GM19025 (cell line): ENCODE measurements around the gene WBP11.

ENCODE experiments used
- ATAC-seq: cut with Tn5 transposase; IDR thresholded peaks from one replicate; pipeline ENCODE4 v1.9.1; 2021; ENCODE audit warnings: mild to moderate bottlenecking, low read depth, moderate library complexity; ENCODE audit not compliant: unreplicated experiment

WBP11 gene

DNA sequence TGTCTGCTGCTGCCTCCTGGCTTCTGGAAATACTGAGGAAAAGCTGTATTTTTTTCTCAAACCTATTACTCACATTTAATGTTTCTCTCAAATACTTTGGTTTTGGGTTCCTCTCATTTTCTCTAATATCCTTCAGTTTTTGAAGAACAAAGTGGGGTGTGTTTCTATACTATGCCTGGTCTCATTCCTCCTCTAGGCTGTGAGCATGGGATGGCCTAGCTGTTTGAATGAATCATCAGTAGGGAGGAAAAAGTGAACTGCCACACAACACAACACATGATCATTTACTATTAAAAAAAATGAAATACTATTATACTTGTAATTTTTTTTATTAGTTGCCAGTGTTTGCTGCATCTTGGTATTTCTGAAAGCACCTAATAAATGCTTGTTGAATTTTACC is 22.0 kb upstream of the WBP11 start:
- no peak for ATAC-seq

DNA sequence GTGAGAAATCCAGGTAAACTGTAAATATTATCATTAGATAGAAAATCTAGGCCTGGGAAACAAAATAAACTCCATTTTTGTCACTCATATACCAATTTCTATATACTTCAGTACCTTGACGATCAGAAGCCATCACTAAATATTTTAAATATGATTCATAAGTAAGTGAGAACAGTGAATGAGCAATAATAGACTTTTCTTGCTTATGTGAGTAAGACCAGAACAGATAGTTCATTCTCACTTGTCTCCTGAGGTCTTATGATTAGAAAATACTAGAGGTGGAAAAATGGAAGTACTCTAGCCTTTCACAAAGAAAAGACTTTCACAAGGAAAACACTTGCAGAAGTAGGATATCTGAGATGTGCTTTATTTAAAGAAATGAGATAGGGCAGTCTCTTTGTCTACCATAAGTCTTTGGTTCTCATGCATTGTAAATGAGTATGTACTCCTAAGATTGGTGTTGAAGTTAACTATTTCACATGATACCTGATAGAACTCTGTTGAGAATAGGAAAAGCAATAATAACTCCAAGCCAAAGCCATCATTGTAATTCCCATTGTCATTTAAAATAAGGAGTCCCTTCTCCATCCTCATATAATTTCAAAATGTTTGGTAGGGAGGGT is 20.8 kb upstream of the WBP11 start:
- no peak for ATAC-seq

DNA sequence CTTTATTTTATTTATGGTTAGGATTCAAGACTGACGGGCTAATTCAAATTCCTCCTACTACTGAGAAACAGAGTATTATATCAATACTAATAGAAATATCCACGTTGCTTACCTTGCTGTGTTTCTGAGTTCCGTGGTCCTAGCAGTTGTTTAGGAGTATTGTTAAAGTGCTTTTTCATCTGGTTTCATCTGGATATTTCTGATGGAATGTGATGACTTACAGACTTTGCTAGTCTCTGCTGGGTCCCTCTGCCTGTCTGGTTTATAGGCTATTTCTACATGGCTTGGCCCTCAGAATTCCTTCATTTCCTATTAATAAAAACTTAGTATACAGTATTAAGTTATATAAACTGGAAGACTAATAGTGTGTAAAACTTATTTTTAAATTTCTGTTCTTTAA is 10.7 kb upstream of the WBP11 start, which contains the start of gene SMCO3:
TSS of gene SMCO3 (minus strand) at position 169 of the 400 bp plus-strand sequence. CDS start 7,502 bp downstream, outside the sequence.
- ATAC-seq: no peak

DNA sequence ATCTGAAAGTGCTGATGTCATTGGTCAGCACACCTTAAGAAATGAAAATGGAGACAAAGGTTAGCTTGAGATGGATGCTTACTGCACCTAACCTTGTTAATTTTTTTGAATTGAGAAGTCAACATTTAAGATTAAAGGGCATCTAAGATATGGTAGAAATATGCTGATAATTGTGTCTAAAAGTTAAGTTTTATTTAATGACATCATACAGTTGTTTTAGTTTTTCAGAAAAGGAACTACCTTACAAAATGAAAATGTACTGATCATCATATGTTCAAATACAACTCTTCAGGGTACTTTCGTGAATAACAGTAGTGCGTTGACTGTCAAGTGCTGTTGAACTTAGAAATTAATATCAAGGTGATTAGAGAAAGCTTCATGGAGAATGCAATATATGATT is 8.2 kb upstream of the WBP11 start:
- no peak for ATAC-seq

DNA sequence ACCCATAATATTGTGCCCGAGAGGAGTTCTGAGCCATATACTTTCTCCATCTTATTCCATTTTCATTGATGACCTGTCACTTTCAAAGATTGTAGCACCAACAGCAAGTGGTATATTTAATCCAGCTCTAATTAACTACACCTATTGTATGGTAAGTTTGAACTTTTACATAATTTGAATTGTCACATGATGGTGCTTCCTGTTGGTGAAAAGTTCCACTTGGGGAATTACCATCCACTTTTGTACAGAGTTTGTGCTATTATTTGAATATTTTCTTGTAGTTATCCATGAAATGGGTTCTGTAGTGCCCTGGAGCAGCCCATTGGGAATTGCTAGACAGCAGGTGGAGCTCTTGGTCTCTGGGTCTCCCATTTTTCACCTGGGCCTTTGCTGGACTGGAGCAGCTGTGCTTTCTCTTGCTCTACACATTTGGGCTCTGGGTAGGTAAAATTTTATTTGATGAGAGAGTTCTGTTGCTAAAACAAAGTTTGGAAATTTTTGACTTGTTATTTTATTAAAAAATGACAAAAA is 7.7 kb upstream of the WBP11 start:
- no peak for ATAC-seq

DNA sequence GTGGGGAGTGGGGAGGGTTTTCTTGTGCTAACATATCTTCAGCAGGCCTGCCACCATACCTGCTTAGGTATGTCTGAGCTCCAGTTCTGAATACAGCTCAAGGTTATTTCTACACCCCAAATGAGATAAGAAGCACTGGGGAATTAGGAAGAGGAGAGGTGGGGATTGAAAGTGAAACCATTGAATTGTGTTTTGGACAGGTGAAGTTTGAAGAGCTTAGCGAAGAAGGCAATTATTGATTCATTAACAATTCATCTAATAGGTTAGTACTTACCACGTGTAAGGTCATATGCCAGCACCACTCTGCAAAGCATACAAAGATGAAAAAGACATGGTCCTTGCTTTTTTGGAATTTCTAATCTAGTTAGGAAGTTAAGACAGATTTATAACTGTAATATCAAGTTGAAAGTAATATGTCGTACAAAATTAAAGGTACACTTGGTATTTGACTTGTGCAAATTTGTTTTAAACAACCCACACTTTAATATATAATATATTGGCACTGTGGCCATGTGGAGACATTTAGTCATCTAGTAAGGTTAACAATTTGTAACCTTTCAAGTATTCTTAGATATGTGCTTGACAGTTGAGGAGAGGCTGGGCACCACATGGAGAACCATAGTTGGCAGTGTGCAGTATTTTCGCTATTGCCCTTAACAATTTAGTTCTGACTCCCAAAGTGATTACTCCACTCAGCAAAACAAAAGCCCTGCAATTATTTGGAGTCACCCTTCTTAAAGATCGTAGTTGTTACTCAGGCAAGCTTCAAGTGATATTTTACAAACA is 7.1 kb upstream of the WBP11 start:
- no peak for ATAC-seq

DNA sequence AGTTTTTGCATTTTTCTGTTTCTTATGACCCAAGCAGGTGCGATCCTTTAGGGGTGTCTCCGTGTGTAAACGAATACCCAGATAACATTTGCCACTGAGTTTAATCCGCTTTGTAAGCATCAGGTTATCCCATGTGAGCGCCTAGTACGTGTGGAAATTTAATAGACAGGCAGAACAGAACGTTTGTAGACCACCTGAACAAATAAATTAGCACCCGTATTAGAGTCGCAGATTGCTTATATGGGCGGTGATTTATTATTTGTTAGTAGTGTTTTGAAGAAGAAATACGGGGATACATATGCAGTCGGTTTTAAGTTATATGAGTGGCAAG is 517 bp upstream of the WBP11 start:
- peak; percentile 11 for ATAC-seq

DNA sequence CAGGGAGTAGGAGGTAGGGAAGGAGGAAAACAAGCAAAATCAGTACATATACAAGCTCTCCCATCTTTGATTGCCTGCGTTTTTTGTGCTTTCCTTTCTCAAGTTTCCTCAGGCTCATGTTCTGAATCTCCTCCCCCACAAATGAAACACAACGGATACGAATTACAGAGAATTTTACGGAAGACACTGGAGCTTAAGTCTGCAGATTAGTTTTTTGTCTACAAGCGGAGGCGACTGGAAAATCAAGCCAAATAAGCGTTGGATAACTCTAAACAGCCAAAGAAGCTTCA is 612 bp downstream of the WBP11 start:
- no peak for ATAC-seq

DNA sequence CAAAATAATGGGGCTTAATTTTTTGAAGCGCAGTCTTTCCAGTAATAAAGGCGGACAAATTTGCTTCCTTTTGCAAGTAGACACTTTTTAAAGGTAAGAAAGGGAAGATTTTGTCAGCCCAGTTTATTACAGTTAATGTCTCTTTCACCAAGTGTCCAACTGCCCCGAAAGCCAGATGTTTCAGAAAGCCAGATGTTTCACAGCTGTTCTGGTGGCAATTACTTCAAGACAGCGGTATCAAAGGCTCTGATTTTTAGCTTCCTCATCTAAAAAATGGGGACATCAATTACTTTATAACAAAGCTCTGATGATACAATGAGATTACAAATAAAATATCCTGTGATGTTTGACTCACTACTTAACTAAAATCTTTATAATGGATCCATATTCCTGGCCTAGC is 1.0 kb downstream of the WBP11 start:
- ATAC-seq: no peak

DNA sequence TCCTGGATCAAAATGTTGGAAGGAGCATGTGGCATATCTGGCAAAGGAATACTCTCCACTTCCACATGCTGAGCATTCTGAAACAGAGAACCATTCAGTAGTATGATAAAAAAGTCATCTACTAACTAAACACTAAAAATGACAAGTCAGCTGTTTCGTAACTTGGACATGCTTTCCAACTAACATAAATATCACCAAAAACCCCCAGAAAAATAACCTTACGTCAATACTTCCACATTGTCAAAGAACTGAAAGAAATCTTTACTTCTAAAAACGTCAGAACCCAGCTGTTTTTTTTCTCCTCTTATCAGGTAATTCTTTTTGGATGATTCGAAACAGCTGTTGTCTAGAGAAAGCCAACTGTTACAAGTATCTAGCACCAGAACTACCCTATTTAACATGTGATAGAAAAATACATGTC is 8.2 kb downstream of the WBP11 start:
- ATAC-seq: no peak

DNA sequence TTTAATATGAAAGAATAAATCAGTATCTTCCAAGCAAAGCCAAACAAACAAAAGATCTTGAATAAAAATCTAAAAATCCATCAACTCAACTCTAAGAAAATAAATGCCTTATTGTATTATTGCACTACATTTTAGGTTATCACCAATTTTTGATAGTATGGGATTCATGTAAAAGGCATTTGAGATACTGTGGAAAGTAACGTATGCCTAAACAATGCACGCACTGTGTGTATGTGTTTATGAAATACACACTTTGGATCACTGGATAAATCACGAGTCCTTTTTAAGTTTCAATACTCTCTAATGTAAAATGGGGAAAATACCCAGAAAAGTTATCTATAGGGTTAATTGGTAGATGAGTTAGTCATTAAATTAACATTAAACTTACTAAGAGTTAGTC is 17.7 kb downstream of the WBP11 start:
- ATAC-seq: no peak

DNA sequence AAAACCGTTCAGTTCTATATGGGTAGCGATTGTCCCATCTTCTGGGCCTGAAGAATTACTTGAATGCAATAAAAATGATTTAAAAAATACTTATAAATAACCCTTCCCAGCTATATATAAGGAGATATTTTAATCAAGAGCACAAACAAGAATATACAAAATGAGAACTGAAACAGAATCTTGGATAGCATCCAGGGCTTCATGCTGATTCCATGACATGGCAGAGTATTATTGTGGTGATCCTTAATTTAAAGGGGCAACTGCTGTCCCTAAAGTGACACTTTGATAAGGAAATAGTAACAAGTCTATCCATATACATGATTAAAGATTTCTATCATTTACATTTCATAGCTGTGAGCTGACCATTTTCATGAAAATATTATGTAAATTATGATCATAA is 18.8 kb downstream of the WBP11 start:
- no peak for ATAC-seq

DNA sequence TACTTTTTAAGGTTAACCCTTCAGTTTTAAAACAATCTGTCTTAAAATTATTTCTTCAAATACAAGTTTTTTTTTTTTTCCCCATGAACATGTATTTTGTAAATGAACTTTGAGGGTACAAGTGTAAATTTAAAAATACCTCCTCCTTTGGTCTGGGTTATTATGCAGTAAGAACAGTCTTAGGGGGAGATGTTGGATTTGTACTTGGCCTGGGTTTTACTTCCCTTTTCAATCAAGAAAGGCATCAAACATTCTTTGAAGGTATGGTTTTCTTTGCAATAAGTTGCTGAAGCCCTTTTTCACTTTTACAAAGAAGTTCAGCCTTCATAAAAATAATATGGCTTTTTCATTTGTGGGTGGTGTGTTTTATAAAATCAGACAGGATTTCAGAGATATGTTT is 20.5 kb downstream of the WBP11 start:
- no peak for ATAC-seq

DNA sequence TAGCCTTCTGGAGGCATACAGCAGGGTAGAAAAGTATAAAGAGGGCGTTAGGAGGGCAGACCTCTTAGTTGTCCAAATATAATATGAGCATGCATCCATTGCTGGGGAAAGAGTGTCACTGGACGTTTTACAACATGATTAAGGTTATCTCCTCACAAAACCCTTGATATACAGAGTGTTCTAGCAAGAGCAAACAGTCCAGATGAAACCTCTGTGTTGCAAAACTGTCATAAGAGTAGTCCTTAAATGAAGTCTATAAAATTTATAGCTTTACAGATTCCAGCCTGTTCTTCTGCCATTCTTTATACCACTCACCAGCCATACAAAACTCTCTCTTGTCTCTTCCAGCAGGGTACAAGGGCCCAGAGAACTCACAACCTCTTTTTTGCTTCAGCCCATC is 21.7 kb downstream of the WBP11 start:
- ATAC-seq: no peak

DNA sequence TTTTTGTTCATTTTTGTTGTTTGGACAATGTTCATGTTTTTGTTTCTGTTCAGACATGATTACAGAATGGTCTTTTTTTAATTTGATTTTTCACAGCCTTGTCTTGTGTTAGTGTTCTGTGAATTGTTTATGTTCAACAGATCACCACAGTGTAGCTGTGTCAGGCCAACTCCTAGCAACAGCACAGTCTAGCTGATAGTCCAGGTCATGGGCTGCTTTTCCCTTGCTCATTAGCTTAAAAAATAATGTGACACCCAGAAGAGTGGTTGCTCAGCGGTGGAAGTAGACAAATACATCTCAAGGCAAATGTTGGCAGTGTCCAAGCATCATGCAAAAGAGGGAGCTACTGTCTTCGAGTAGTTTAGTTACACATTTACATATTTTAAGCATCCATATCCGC is 22.4 kb downstream of the WBP11 start:
- no peak for ATAC-seq

DNA sequence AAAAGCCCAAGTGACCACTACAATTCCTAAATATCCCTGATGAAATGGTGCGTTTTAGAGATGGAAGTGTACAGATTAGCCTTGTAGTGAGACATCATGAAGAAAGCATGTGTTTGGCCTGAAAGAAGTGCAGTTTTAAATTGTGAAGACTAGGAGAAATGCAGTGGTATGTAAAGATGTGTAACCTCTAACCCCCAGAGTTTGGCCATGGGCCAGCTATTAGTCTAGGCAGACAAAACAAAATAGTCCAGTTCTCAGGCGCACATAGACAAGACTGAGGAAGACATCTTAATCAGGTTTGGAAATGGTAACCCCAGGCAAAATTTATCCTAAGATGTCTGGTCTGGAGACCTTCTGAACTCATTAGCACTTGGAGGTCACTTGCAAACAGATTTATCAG is 23.4 kb downstream of the WBP11 start:
- no peak for ATAC-seq

DNA sequence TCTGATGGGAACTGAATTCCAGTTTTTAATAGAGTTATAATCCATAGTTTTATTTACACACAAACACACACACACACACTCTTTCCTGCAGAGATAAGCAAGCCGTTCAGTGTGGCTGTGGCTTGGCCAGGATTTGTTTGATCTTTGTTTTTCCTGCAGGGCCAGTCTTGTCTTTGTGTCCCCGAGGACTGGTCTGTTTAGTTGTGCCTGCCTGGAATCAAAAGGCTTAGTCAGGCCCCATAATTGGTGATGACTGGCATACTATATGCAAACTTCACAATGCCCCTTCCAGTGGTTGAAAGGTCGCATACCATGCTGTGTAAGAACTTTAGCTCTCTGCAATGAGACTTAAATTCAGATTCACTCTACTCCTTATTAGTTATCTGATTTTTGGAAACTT is 26.0 kb downstream of the WBP11 start:
- no peak for ATAC-seq

DNA sequence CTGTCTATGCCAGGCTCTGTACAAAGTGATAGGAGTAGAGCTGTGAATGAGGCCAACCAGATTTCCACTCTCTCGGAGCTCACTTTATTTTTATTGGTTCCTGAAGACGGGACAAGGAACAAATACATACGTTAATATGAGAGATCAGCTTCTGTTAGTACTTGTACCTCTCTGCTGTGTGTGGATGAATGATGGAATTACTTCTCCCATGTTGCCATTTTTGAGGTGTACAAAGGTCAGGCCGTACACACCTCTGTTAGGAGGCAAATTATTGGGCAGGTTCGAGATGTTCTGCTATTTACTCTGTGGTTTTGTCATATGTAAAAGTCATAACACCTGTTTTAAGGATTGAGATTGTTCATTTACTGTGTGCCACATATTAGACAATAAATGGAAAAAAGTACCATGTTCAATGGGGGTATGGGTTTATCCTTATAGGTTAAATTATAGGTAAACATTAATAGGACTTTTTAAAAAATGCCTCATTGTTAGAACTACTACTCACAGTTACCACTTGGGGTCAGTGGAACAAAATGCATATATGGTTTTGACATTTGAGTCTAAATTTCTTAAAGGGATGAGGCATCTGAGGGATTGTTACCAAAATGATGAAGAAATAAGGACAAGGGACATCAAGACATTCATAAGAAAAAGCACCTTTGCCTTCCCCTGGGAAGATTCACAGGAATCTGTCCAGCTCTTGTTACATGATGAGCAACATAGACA is 26.9 kb downstream of the WBP11 start:
- no peak for ATAC-seq

DNA sequence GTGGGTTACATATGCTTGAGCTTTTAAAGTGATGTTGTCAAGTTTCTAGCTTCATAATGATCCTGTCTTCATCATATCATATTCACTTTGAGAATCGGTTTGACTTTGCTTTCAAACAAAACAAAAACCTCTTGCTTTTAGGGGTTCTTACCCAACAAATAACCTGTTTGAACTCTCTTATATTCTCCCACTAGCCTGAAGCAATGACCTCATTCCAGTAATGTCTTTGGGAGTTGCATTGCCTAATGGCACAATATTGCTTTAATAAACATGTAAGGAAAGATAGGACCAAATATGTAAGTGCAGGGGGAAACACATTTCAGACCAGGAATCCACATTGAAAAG is 27.7 kb downstream of the WBP11 start:
- ATAC-seq: no peak

DNA sequence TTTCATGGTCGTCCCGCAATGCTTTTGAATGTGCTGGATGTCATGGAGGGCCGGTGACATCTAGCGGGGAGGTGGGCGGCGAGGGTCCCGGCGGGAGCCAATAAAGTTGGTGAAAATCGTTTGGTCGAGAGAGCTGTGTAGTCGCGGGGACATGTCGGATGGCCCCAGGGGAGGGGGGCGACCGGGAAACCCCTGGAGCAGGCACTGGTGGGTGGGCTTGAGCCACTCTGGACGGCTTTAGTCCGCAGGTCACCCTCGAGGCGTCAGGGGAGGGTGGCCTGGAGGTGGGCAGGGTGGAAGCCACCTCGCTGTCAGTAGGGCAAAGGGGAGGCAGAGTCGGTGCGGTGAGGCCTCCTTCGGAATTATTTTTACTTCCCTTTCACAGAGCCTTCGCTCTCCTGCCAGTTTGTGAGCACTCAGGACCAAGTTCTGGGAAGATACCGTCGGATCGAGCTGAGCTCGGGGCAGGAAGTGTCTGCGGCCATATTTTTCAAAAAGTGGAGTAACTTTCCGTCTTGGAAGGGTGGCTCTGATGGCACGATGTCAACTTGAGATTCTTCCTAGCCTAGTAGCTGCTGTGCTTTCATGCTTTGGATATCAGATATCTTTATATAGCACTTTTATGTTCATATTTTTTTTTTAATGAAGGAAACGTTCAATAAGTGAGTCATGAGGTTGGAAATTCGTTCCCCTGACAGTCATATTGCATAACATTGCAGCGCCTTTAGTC is 28.2 kb downstream of the WBP11 start:
- ATAC-seq: no peak
